C4-2B (cell line): ENCODE data around the gene LONRF2.

Experiments
- CTCF ChIP-seq: fragments of 450-650 bp; conservative IDR thresholded peaks from 2 replicates; pipeline ENCODE4 v1.5.1; 2017; ENCODE audit warnings: mild to moderate bottlenecking
- ZFX ChIP-seq: fragments of 450-650 bp; IDR thresholded peaks from 2 replicates; pipeline ENCODE4 v1.6.1; 2017

- no peak for TF ChIP-seq CTCF
- TF ChIP-seq ZFX, result no peak
These were observed 47.6 kb downstream of the LONRF2 start for GRCh38 chr2:100274566-100275199.
